Heart right ventricle (tissue), 16 donors: Measurements from ENCODE around the gene ACP6. TPM values are rescaled to one million over a fixed set of nuclear protein-coding genes. Genes with fewer than 3 reads are reported as not detected.

Source experiments
- ATAC-seq, 8 donors: fragments of 200-7000 bp; cut with Tn5 transposase; one replicate each; pipeline ENCODE4 v1.9.1; 2020; ENCODE audit warnings: mild to moderate bottlenecking in 8 of 8, moderate library complexity in 8 of 8, moderate number of reproducible peaks in 1 of 8
- DNase-seq, 2 donors: peaks; one replicate each; pipeline ENCODE4 v3.0.0-alpha.2; 2020
- H3K27ac ChIP-seq, 10 donors: fragments of 200-600 bp; sonication (generic) in 2 of 10; one replicate each; pipeline versions ENCODE4 v1.5.0 to v1.8.0; 2020 to 2022; ENCODE audit warnings: mild to moderate bottlenecking in 3 of 10
- H3K27me3 ChIP-seq, 7 donors: fragments of 200-600 bp; one replicate each; pipeline ENCODE4 v1.8.0; 2021 to 2022; ENCODE audit warnings: mild to moderate bottlenecking in 2 of 7
- H3K36me3 ChIP-seq, 9 donors: fragments of 200-600 bp; sonication (generic) in 1 of 9; one replicate each; pipeline versions ENCODE4 v1.5.0 to v1.8.0; 2020 to 2022; ENCODE audit warnings: mild to moderate bottlenecking in 2 of 9
- H3K4me1 ChIP-seq, 9 donors: fragments of 200-600 bp; sonication (generic) in 1 of 9; one replicate each; pipeline versions ENCODE4 v1.5.0 to v1.8.0; 2020 to 2022; ENCODE audit warnings: mild to moderate bottlenecking in 4 of 9
- H3K4me3 ChIP-seq, 10 donors: fragments of 200-600 bp; sonication (generic) in 2 of 10; one replicate each; pipeline versions ENCODE4 v1.5.0 to v1.8.0; 2020 to 2022; ENCODE audit warnings: mild to moderate bottlenecking in 7 of 10, moderate library complexity in 2 of 10
- H3K9me3 ChIP-seq, 11 donors: fragments of 200-600 bp in 10 of 11; sonication (generic) in 2 of 11; one replicate each; pipeline versions ENCODE4 v1.5.0 to v1.8.0; 2013 to 2022; ENCODE audit warnings: mild to moderate bottlenecking in 2 of 11, control low read depth in 1 of 11, moderate library complexity in 1 of 11
- CTCF ChIP-seq, 9 donors: fragments of 200-600 bp; sonication (generic) in 2 of 9; IDR thresholded peaks; one replicate each; pipeline versions ENCODE4 v1.5.0 to v1.8.0; 2021 to 2022; ENCODE audit warnings: antibody characterized with exemption in 9 of 9, mild to moderate bottlenecking in 5 of 9, moderate library complexity in 1 of 9
- WGBS, 2 donors: extraction: QIAGEN DNeasy Blood & Tissue Kit; methylation state at CpG; one replicate each; pipeline ENCODE4 v1.1.7; 2013; ENCODE audit warnings: inconsistent platforms in 1 of 2; 5-methylcytosine and 5-hydroxymethylcytosine counted together
- intact Hi-C, 10 donors: fragments of 100-400 bp; cut with DNase I; formaldehyde crosslinking; loops; one replicate each; pipeline versions ENCODE4 v1.11.1 to v1.14.2; 2022
- polyA plus RNA-seq, 2 donors: library from polyadenylated mRNA; stranded (reverse); fragments of 200-250 nt; gene quantifications; one replicate each; pipeline ENCODE4 v1.2.3, GENCODE V29; 2013
- total RNA-seq, 10 donors: library from RNA; stranded (reverse); fragmentation: NEBNext Ultra II Directional in 3 of 10; extraction: Animal tissue kit (Norgen Biotek cat#: 25700) in 3 of 10; gene quantifications; one replicate each; pipeline versions ENCODE4 v1.2.1 to v1.2.4, GENCODE V29; 2021 to 2023
- donor health status: Arrhythmogenic right ventricular cardiomyopathy.
- donor health status: ischemic (EF 13 %, LVEDD 7.1; RV severe dilation, severe dysfunction).
- donor health status: healthy with polysubstance abuse.
- donor health status: DM: no; HTN: yes; CAD: no.
- donor health status: DM: no; HTN: no; CAD: no.
- donor health status: ischemic (EF 25% LVEDD 6.9; RV normal size, moderate dysfunction).
- donor health status: ischemic (EF 25% LVEDD 5.7; RV mildly dilated, moderate dysfunction).
- donor health status: healthy.
- donor health status: DM: yes; HTN: yes; CAD: no.
- donor health status: Ischemic cardiomyopathy.
- donor health status: ischemic (EF 35%, LVEDD 5.7; RV mildly dilated, moderate dysfunction).
- donor health status: nonischemic (EF 11% LVEDD 7.7; RV severe dilation, severe dysfunction).
- donor health status: DM: yes; HTN: yes; CAD: no.
- donor health status: PGD.
- donor health status: ischemic (EF 29% LVEDD 5.4; RV normal size, mild dysfunction).
- donor health status: nonischemic (EF 23%, LVEDD 6.1; RV moderate dilation, normal function).

Gene ACP6
- total and polyA plus RNA-seq, 12 donors: 5.0 to 24.8 (median 16.1) TPM

DNA sequence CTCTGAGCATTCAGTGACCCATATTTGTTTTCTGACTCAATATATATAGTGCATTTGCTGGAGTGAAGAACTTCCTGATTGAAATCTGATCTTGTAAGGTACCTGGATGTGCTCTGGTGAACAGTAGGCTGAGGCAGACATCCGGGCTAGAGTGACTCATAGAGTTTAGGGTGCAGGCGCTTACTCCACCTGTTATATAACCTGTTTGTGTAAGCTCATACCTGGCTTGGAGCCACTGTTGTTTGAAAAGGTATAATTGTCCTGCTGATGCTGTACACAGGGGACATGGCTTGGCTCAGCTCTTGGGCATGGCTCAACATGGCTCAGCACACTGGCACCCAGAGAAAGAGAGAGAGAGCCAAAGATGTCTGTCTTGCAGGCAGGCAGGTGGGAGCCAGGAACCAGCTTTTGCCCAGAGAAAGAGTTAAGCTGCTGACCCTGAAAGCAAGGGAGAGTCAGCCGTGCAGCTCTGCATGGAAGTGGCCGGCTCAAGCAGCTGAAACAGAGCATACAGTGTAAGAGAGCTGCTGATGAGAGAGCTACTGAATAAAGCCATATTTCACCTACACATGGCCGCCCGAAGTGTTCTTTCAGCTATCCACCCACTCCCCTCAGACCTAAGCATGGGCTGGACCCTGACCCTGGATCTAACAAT is 46.9 kb upstream of the ACP6 start:
- TF ChIP-seq CTCF (IDR thresholded peaks at IDR 0.05): no peak
- H3K4me1 ChIP-seq: peaks cover 0 to 12% (median 5%) of the 10 kb centered on the region in 9 donors
- WGBS, 2 donors: 88 to 89% methylated on average over 6 of the region's 6 CpGs
- no peak overlapping the region for H3K27ac ChIP-seq
- DNase-seq (no peak), ATAC-seq (no peak)
- intact Hi-C loops: no loop called here
- peaks cover 0 to 10% (median 0%) of the 10 kb centered on the region in 7 donors for H3K27me3 ChIP-seq
- no peaks in the 10 kb centered on the region for H3K9me3 ChIP-seq
- no peak overlapping the region for H3K4me3 ChIP-seq
- no peaks in the 10 kb centered on the region for H3K36me3 ChIP-seq

GRCh38 chr1:147712605-147713004 is 42.3 kb upstream of the ACP6 start:
- Histone ChIP-seq H3K27me3 (peaks cover 0 to 14% (median 0%) of the 10 kb centered on the region in 7 donors), H3K36me3 (no peaks in the 10 kb centered on the region), H3K4me1 (peaks cover 0 to 4% (median 0%) of the 10 kb centered on the region in 9 donors), H3K27ac (no peak overlapping the region), H3K4me3 (no peak overlapping the region), H3K9me3 (no peaks in the 10 kb centered on the region)
- TF ChIP-seq CTCF (IDR thresholded peaks at IDR 0.05): no peak
- DNase-seq (no peak), ATAC-seq (no peak)
- intact Hi-C loops: no loop called here

GRCh38 chr1:147700042-147701006 is 30.0 kb upstream of the ACP6 start:
- ATAC-seq (peak; percentile 52 to 90 (median 82)), DNase-seq (peak; percentile 32 to 62)
- Histone ChIP-seq H3K27ac (peak overlapping the region in 2 of 10 donors; percentile 17 to 23), H3K36me3 (no peaks in the 10 kb centered on the region), H3K9me3 (peaks cover 0 to 4% (median 0%) of the 10 kb centered on the region in 11 donors), H3K4me3 (no peak overlapping the region), H3K27me3 (no peaks in the 10 kb centered on the region), H3K4me1 (peaks cover 0 to 7% (median 0%) of the 10 kb centered on the region in 9 donors)
- peak; percentile 65 to 88 (median 85) for TF ChIP-seq CTCF (IDR thresholded peaks at IDR 0.05)
- WGBS, 2 donors: 65 to 66% methylated on average over 10 of the region's 10 CpGs
- intact Hi-C loops: loop anchor here in 4 of 10 donors (2.0 to 10.0 kb wide), 3 partner anchors 192 to 206 kb away; no protein-coding TSS in a partner anchor

DNA sequence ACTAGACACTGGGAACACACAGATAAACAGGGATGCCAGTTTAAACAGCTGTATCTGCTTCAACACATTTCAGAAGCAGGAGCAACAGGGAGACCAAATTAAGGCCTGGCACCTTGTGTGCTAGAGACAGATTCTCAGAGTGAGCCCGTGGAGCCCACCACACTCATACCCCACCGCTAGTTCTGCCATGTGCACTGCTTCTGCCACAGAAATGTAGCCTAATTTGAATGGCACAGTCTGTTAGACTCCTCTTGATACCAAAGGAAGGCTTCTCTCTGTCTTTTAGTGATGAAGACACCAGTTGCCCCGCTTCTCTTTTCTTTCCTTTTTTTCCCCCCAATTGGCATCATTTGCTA is 29.3 kb upstream of the ACP6 start:
- intact Hi-C loops: loop anchor here in 4 of 10 donors (2.0 to 10.0 kb wide), 3 partner anchors 193 to 205 kb away; no protein-coding TSS in a partner anchor
- TF ChIP-seq CTCF (IDR thresholded peaks at IDR 0.05): no peak
- DNase-seq (no peak), ATAC-seq (peak in 1 of 8 donors; percentile 14)
- H3K9me3 ChIP-seq: no peaks in the 10 kb centered on the region
- peaks cover 0 to 7% (median 0%) of the 10 kb centered on the region in 9 donors for H3K4me1 ChIP-seq
- 61 to 62% methylated on average over 3 of the region's 3 CpGs for WGBS, 2 donors
- no peak overlapping the region for H3K27ac ChIP-seq
- peaks cover 0 to 4% (median 0%) of the 10 kb centered on the region in 7 donors for H3K27me3 ChIP-seq
- H3K36me3 ChIP-seq: no peaks in the 10 kb centered on the region
- no peak overlapping the region for H3K4me3 ChIP-seq
